OCI-LY7 (cell line): ENCODE measurements around the gene HMGN4.

ENCODE experiments used
- CTCF ChIP-seq: fragments of 200-600 bp; sonication (generic); conservative IDR thresholded peaks from 2 replicates; pipeline ENCODE4 v1.5.1; 2014; ENCODE audit warnings: mild to moderate bottlenecking, antibody characterized with exemption, low read length, moderate library complexity, mixed read lengths
- EZH2phosphoT487 ChIP-seq: fragments of 200-600 bp; sonication (generic); IDR thresholded peaks from 2 replicates; pipeline ENCODE4 v1.6.1; 2018; ENCODE audit warnings: low read depth, borderline replicate concordance, mild to moderate bottlenecking, mixed run types, antibody characterized with exemption, low read length, moderate library complexity, mixed read lengths

- TF ChIP-seq CTCF: no peak
- TF ChIP-seq EZH2phosphoT487: no peak
Observed at GRCh38 chr6:26541579-26541978, 3.4 kb downstream of the HMGN4 start.
